Measurements from ENCODE around the gene SLIRP.

SLIRP gene

DNA sequence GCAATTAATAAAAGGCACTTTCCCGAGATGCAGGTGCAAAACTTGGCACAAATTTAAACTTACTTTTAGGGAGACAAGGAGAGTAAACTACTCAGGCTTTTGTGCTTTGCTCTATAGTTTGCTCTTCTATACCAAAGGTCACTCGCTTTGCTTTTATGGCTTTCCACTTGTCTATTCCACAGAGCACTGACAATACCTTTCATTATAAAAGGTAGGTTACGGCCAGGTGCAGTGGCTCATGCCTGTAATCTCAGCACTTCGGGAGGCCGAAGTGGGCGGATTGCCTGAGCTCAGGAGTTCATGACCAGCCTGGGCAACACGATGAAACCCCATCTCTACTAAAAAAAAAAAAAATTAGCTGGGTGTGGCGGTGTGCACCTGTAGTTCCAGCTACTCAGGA, 33.0 kb upstream of the SLIRP start:
- TF ChIP-seq, protein P1, sequence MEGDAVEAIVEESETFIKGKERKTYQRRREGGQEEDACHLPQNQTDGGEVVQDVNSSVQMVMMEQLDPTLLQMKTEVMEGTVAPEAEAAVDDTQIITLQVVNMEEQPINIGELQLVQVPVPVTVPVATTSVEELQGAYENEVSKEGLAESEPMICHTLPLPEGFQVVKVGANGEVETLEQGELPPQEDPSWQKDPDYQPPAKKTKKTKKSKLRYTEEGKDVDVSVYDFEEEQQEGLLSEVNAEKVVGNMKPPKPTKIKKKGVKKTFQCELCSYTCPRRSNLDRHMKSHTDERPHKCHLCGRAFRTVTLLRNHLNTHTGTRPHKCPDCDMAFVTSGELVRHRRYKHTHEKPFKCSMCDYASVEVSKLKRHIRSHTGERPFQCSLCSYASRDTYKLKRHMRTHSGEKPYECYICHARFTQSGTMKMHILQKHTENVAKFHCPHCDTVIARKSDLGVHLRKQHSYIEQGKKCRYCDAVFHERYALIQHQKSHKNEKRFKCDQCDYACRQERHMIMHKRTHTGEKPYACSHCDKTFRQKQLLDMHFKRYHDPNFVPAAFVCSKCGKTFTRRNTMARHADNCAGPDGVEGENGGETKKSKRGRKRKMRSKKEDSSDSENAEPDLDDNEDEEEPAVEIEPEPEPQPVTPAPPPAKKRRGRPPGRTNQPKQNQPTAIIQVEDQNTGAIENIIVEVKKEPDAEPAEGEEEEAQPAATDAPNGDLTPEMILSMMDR (IDR thresholded peaks at IDR 0.05; ENCODE audit: control insufficient read depth, insufficient read depth, low read depth, low read length, missing control alignments): no peak
- DNase-seq (ENCODE audit: low read depth): no peak
- H3K4me3 ChIP-seq (ENCODE audit: control insufficient read depth, low read depth, low read length): no peak overlapping the region

DNA sequence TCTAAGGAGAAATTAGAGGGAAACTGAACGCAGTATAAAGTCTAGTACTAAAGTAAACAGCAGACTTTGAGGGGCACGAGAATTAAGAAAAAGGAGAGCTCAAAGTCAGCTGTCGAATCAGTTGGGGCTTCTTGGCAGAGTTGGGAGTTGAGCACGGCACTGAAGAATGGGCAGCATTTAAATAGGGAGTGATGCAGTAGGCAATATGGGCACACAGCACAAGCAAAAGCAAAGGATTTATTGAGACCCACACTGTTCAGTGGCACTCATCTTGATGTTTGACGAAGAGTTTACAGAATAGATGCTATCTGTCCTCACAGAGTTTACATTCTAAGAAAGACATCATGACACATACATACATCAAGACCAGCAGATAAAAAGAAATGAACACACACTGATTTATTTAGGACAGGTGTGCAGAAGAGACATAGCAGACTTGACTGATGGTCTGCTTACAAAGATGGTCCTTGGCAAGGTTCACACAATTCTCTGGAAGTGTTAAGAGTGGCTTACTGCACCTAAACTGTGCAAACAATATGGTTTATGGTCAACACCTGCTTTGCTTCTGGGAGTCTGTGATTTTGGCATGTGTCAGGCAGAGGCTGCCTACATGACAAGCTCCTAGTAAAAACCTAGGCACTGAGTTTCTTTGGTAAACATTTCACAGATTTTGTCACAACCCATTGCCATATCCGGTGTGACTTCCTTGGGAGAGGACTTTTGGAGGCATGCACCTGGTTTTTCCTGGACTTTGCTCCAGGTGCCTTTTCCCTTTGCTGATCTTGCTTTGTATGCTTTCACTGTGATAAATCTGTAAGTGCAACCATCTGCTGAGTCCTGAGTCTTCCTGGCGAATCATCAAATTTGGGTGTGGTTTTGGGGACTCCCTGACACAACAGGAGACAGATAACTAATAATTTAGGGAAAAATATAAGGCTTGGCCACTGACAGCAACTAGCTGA, 26.4 kb upstream of the SLIRP start:
- H3K4me3 ChIP-seq (ENCODE audit: control insufficient read depth, low read depth, low read length): no peak overlapping the region
- no peak for DNase-seq (ENCODE audit: low read depth)
- TF ChIP-seq, protein P1 (IDR thresholded peaks at IDR 0.05; ENCODE audit: control insufficient read depth, insufficient read depth, low read depth, low read length, missing control alignments): no peak

DNA sequence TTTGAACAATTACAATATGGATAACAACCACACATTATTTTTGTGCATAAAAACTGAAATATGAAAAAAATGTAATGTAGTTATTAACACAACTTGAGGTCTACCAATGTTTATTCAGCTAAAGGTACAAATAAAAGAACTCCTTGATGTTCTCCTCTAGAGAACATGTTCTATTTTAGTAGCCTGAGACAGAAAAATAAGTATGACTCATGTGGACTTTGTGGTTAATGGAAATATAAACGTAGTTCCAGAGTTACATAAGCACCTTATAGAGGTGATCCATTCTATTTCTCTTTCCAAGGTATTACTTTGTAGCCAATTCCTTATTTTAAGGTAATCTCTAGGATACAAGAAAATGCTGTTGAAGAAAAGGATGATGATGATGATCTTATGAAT, 25.7 kb upstream of the SLIRP start:
- TF ChIP-seq, protein P1 (IDR thresholded peaks at IDR 0.05; ENCODE audit: control insufficient read depth, insufficient read depth, low read depth, low read length, missing control alignments): no peak
- no peak overlapping the region for H3K4me3 ChIP-seq (ENCODE audit: control insufficient read depth, low read depth, low read length)
- DNase-seq (ENCODE audit: low read depth): no peak

DNA sequence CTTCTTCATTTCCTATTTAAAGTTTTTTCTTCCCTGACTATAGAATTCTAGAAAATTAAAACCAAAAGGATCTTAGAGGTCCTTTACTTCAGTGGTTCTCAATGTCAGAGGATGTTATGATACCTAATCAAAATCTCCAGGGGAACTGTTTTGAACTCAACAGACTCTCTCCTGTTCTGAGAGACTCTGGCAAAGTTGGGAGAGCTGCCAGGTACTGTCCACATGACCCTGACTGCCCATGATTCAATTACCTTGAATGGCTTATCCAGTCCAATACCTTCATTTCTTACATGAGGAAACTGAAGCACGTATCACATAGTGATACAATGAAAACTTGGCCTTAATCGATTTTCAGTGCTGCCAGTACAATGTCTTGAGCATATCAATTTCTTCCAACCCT, 16.6 kb upstream of the SLIRP start:
- H3K4me3 ChIP-seq (ENCODE audit: control insufficient read depth, low read depth, low read length): no peak overlapping the region
- DNase-seq (ENCODE audit: low read depth): no peak
- TF ChIP-seq, protein P1 (IDR thresholded peaks at IDR 0.05; ENCODE audit: control insufficient read depth, insufficient read depth, low read depth, low read length, missing control alignments): no peak

DNA sequence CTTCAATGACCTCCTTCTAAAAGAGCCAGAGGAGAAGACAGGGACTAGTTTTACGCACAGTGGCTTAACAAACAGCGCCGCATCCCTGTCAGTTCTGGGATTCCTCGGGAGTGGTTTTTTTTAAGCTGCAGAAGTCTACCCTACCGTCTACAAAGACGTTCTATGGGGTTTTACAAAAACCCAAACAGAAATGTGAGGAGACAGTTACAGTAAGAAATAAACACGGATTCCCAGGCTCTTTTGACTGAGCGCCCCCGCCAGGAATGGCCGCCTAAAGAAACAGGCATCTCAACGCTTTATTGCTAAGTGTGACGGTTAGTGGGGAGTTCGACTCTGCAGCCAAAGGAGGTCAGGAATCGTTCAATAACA, 564 bp upstream of the SLIRP start:
- DNase-seq (ENCODE audit: low read depth): peak; percentile 13
- TF ChIP-seq, protein P1 (IDR thresholded peaks at IDR 0.05; ENCODE audit: control insufficient read depth, insufficient read depth, low read depth, low read length, missing control alignments): peak; percentile 59

DNA sequence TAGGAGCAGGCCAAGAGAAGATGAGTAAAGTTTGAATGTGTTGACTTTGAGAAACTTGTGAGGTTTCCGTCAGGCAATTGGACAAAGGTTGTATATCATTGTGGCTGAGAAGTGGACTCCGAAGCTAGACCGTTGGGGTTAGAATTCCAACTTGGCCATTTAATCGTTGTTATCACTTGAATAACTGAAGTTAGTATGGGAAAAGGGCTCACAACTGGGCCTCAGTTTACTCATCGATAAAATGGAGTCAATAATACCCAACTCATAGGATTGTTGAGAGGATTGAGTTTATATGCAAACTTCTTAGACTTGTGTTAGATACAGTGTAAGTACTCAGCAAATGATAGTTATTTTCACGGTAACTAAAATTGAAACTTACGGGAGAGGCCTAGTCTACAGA, 846 bp downstream of the SLIRP start:
- H3K4me3 ChIP-seq (ENCODE audit: control insufficient read depth, low read depth, low read length): peak overlapping the region; percentile 67
- DNase-seq (ENCODE audit: low read depth): no peak
- TF ChIP-seq, protein P1 (IDR thresholded peaks at IDR 0.05; ENCODE audit: control insufficient read depth, insufficient read depth, low read depth, low read length, missing control alignments): no peak

More for the DNA sequence above, 564 bp upstream of the SLIRP start:
- H3K4me3 ChIP-seq (ENCODE audit: control insufficient read depth, low read depth, low read length): peak overlapping the region; percentile 67
